Right atrium auricular region (tissue), 2 donors: ENCODE results near the gene CCNI. TPM values are rescaled to one million over a fixed set of nuclear protein-coding genes. Genes with fewer than 3 reads are reported as not detected.

Experiments used
- DNase-seq: peaks from one replicate; pipeline ENCODE4 v3.0.0-alpha.2; 2019; ENCODE audit warnings: low spot score
- H3K27ac ChIP-seq, 2 donors: fragments of 200-600 bp; sonication (generic); 1 replicate in 1 of 2; 2 replicates in 1 of 2; pipeline ENCODE4 v1.5.1; 2016 to 2019
- H3K27me3 ChIP-seq, 2 donors: fragments of 200-600 bp; sonication (generic); one replicate each; pipeline versions ENCODE4 v1.5.1 to v1.6.0; 2017 to 2019
- H3K36me3 ChIP-seq: fragments of 200-600 bp; sonication (generic); one replicate; pipeline ENCODE4 v1.5.1; 2016
- H3K4me1 ChIP-seq, 2 donors: fragments of 200-600 bp; sonication (generic); one replicate each; pipeline versions ENCODE4 v1.5.1 to v1.6.0; 2017 to 2019
- H3K4me3 ChIP-seq, 2 donors: fragments of 200-600 bp; sonication (generic); 1 replicate in 1 of 2; 2 replicates in 1 of 2; pipeline ENCODE4 v1.5.1; 2017 to 2019; ENCODE audit warnings: mild to moderate bottlenecking in 1 of 2, moderate library complexity in 1 of 2
- H3K9me3 ChIP-seq, 2 donors: fragments of 200-600 bp; sonication (generic); one replicate each; pipeline ENCODE4 v1.5.1; 2019
- total RNA-seq, 2 donors: library from RNA; depleted of rRNA; stranded (reverse); fragments of >200 nt; gene quantifications; one replicate each; pipeline ENCODE4 v1.1.0, GENCODE V29; 2016
- TF ChIP-seq, protein P1 (sequence below), 2 donors: fragments of 200-600 bp; sonication (generic); IDR thresholded peaks; one replicate each; pipeline ENCODE4 v1.5.1; 2019; ENCODE audit warnings: antibody characterized with exemption in 2 of 2

Gene CCNI
- total RNA-seq, 2 donors from 2014 or later, result 251 to 338 TPM

DNA sequence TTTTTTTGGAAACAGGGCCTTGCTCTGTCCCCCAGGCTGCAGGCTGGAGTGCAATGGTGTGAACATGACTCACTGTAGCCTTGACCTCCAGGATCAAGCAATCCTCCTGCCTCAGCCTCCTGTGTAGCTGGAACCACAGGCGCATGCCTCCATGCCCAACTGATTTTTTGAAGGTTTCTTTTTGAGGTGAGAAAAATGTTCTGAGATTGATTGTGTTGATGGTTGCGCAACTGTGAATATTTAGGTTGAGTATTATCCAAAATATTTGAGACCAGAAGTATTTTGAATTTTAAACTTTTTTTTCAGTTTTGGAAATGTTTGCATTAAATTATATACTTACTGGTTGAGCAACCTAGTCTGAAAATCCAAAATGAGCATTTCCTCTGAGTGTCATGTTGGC lies 2.6 kb upstream of the CCNI start:
- Histone ChIP-seq H3K27ac (no peak overlapping the region), H3K36me3 (no peaks in the 10 kb centered on the region), H3K4me1 (peaks cover 0 to 26% of the 10 kb centered on the region in 2 donors), H3K9me3 (no peaks in the 10 kb centered on the region), H3K27me3 (no peaks in the 10 kb centered on the region), H3K4me3 (no peak overlapping the region)
- DNase-seq, result no peak
- TF ChIP-seq, protein P1, sequence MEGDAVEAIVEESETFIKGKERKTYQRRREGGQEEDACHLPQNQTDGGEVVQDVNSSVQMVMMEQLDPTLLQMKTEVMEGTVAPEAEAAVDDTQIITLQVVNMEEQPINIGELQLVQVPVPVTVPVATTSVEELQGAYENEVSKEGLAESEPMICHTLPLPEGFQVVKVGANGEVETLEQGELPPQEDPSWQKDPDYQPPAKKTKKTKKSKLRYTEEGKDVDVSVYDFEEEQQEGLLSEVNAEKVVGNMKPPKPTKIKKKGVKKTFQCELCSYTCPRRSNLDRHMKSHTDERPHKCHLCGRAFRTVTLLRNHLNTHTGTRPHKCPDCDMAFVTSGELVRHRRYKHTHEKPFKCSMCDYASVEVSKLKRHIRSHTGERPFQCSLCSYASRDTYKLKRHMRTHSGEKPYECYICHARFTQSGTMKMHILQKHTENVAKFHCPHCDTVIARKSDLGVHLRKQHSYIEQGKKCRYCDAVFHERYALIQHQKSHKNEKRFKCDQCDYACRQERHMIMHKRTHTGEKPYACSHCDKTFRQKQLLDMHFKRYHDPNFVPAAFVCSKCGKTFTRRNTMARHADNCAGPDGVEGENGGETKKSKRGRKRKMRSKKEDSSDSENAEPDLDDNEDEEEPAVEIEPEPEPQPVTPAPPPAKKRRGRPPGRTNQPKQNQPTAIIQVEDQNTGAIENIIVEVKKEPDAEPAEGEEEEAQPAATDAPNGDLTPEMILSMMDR (IDR thresholded peaks at IDR 0.05), result no peak

DNA sequence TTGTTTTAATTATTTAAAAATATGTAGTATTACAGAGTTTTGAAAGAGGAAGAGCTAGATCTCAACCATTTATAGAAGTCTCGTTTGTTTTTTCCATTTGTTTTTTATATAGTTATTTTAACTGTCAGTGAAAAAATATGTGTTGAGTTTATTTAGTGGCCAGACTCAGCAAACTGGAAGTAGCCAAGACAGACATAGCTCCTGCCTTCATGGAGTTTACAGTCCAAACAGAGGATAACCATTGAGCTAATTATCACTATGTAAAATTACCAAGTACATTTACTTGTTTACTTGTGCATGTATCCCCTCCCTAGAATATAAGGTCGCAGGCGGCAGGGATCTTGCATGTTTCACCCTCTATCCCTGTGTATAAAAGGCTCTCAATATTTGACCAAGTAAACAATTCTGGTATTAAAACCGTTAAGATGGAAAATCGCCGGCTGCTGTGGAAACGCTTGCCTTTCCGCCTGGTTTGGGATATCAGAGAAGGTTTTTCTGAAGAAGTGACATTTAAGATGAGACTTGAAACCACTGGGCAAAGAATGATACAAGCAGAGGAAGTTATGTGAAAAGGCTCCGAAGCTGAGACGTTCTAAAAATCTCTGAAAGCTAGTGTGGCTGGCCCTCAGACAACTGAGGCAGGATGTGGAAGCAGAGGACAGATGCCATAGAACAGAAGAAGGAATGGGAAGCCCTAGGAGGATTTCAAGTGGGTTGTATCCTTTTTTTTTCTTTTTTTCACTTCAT lies 1.3 kb upstream of the CCNI start:
- H3K27ac ChIP-seq, result peak overlapping the region; percentile 100
- H3K4me1 ChIP-seq, result peaks cover 0 to 38% of the 10 kb centered on the region in 2 donors

DNA sequence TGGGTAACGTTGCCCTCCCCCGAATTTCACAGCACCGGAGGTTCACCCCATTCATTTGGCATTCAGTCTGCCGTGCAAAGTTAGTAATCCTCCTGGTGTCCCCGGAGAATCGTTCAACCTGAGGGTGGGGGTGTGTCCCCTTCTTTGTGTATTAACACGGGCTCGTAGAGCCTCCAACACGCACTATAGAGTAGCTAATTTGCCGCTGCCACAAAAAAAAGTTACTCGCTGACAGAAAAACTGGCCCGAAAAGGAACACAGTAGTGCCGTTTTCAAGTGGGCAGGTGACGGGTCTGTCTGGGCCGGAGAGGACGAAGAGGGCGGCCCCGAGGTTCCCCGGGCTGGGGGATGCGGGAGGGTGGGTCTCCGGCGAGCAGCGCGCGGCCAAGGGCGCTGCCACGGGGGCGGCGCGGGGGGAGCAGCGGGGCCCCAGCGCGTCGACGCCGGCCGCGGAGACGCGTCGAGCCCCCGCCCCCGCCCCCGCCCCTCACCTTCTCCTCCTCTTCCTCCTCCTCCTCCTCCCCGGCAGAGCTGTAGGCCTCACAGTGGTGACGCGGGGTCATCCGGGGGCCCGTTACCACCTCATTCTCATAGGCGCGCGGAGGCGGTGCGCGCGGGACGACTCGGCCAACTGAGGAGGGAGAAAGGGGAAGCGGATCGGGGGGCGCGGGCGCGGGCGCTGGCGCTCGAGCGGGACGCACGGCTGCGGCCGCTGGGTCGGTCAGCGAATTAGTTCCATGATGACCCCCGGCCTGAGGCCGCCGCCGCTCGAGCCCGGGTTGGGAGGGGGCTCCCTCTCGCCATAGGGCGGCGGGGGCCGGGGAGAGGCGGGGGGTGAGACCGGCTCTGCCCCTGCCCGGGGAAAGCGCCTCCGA lies 571 bp downstream of the CCNI start:
- TF ChIP-seq, protein P1 (IDR thresholded peaks at IDR 0.05), result no peak
- peak; percentile 76 for DNase-seq
- H3K36me3 ChIP-seq, result no peaks in the 10 kb centered on the region
- peak overlapping the region; percentile 98 to 99 for H3K4me3 ChIP-seq
- peak overlapping the region; percentile 100 for H3K27ac ChIP-seq
- no peaks in the 10 kb centered on the region for H3K27me3 ChIP-seq
- H3K4me1 ChIP-seq, result peaks cover 0 to 45% of the 10 kb centered on the region in 2 donors
- no peaks in the 10 kb centered on the region for H3K9me3 ChIP-seq

More for the DNA sequence above, 1.3 kb upstream of the CCNI start:
- TF ChIP-seq, protein P1 (IDR thresholded peaks at IDR 0.05), result no peak
- H3K9me3 ChIP-seq, result no peaks in the 10 kb centered on the region
- H3K36me3 ChIP-seq, result no peaks in the 10 kb centered on the region
- DNase-seq, result no peak
- H3K27me3 ChIP-seq, result no peaks in the 10 kb centered on the region
- H3K4me3 ChIP-seq, result peak overlapping the region; percentile 98 to 99

DNA sequence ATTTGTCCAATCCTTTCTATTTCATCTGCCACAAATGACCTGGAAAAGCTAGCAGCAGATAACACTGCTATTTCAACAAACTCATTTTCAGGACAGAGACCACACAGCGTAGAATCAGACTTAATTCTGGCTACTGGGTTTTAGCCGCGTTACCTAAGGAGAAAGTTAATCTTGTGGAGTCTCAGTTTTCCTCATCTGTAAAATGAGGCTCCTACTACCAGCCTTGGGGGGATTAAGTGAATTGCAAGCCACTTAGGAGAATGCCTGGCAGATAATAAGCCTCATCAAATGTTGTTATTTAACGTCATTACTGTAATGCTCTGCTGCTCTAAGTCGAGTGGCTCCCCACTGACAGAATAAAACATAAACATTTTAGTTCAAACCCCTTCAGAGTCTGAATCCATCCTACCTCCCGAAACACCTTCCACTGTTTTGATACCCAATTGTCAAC lies 1.4 kb downstream of the CCNI start:
- Histone ChIP-seq H3K36me3 (no peaks in the 10 kb centered on the region), H3K9me3 (no peaks in the 10 kb centered on the region), H3K4me1 (peaks cover 0 to 51% of the 10 kb centered on the region in 2 donors), H3K4me3 (peak overlapping the region; percentile 98 to 99), H3K27me3 (no peaks in the 10 kb centered on the region), H3K27ac (peak overlapping the region; percentile 100)
- no peak for DNase-seq
- TF ChIP-seq, protein P1 (IDR thresholded peaks at IDR 0.05), result no peak

DNA sequence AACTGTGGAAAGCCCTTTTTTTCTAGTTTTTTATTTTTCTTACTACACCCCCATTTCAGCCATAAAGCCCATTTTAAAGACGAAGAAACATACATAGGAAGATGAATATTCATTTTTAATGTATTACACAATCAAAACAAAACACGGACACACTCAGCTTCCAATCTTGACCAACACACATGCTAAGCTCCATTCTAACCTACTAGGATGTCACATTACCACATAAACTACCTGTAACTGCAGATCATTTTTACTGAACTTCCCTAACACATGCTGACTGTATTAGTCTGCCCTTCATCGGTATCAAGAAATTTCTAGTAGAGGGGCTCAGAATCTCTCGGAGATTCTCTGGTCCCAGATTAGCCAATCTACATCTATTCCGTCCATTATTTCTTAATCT lies 1.8 kb downstream of the CCNI start:
- TF ChIP-seq, protein P1 (IDR thresholded peaks at IDR 0.05), result no peak
- Histone ChIP-seq H3K9me3 (no peaks in the 10 kb centered on the region), H3K4me3 (peak overlapping the region; percentile 98 to 99), H3K4me1 (peaks cover 0 to 54% of the 10 kb centered on the region in 2 donors), H3K27ac (peak overlapping the region; percentile 100), H3K27me3 (no peaks in the 10 kb centered on the region), H3K36me3 (no peaks in the 10 kb centered on the region)
- DNase-seq, result no peak
